ENCODE results near the gene KRT2. TPM values are rescaled to one million over a fixed set of nuclear protein-coding genes. Genes with fewer than 3 reads are reported as not detected.

KRT2 gene
- polyA plus RNA-seq, 2 of the 4 experiments (the other 2 are of a cell fraction): 0.09 TPM; not detected in 1

DNA sequence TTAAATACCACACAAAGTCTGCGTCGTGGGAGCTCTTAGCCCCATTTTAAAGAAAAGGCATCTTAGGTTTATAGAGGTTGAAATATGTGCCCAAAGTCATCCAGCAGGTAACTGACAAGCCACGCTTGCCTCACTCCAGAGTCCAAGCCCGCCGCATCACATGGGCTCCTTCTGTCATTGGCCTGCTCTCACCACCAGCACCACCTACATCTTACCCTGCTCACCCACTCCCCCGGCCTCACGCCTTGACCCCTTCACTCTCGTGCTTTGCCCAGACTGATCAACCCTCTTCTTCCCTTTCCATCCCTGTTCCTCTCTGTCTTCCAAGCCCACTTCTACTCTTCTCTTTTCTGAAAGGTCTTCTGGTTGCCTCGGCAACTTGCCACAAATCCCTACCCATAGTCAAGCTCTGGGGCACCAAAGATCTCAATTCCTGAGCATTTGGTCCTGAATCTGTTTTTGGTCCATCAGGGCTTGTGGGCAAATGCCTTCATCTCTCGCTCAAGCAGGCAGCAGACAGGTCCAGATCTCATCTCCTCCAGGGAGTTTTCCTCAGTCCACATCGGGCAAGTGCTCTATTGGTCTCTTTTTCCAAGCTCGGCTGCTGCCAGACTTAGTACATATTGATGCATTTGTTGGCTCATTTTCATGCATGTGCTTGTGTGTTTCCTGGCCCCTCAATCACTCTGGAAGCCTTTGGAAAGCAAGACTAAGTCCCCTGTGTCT, 31.7 kb upstream of the KRT2 start:
- H3K4me3 ChIP-seq: no peak overlapping the region
- H3K9me3 ChIP-seq: no peaks in the 10 kb centered on the region
- H3K4me1 ChIP-seq: no peaks in the 10 kb centered on the region
- CTCF ChIA-PET: interaction anchor here (1.4 kb wide), 2 partner anchors 13 to 24 kb away, joined by 3 to 4 read pairs; no protein-coding TSS in a partner anchor
- FAIRE-seq: no peak
- no peak overlapping the region for H3K4me2 ChIP-seq
- 68% methylated on average over 12 of the region's 12 CpGs for WGBS (ENCODE audit: missing lambda C conversion rate)
- ATAC-seq: no peak
- DNase-seq (ENCODE audit: low read depth in 1 of 2, low spot score in 1 of 2): no peak
- no peak overlapping the region for H3K27ac ChIP-seq
- TF ChIP-seq, protein P1, sequence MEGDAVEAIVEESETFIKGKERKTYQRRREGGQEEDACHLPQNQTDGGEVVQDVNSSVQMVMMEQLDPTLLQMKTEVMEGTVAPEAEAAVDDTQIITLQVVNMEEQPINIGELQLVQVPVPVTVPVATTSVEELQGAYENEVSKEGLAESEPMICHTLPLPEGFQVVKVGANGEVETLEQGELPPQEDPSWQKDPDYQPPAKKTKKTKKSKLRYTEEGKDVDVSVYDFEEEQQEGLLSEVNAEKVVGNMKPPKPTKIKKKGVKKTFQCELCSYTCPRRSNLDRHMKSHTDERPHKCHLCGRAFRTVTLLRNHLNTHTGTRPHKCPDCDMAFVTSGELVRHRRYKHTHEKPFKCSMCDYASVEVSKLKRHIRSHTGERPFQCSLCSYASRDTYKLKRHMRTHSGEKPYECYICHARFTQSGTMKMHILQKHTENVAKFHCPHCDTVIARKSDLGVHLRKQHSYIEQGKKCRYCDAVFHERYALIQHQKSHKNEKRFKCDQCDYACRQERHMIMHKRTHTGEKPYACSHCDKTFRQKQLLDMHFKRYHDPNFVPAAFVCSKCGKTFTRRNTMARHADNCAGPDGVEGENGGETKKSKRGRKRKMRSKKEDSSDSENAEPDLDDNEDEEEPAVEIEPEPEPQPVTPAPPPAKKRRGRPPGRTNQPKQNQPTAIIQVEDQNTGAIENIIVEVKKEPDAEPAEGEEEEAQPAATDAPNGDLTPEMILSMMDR (IDR thresholded peaks at IDR 0.05): no peak
- TF ChIP-seq TFCP2L1 (CRISPR knock-in tag; IDR thresholded peaks at IDR 0.05): no peak
- no peak for TF ChIP-seq CEBPB (IDR thresholded peaks at IDR 0.05)
- TF ChIP-seq MAZ (IDR thresholded peaks at IDR 0.05; ENCODE audit: borderline replicate concordance, low read depth, low read length): no peak
- no peak for TF ChIP-seq SMC3 (IDR thresholded peaks at IDR 0.05)
- no peak for TF ChIP-seq ESRRA (IDR thresholded peaks at IDR 0.05; ENCODE audit: borderline replicate concordance, low read length)
- no peak for TF ChIP-seq CHD4 (IDR thresholded peaks at IDR 0.05; ENCODE audit: borderline replicate concordance)
- POLR2A ChIA-PET: no interaction called here

DNA sequence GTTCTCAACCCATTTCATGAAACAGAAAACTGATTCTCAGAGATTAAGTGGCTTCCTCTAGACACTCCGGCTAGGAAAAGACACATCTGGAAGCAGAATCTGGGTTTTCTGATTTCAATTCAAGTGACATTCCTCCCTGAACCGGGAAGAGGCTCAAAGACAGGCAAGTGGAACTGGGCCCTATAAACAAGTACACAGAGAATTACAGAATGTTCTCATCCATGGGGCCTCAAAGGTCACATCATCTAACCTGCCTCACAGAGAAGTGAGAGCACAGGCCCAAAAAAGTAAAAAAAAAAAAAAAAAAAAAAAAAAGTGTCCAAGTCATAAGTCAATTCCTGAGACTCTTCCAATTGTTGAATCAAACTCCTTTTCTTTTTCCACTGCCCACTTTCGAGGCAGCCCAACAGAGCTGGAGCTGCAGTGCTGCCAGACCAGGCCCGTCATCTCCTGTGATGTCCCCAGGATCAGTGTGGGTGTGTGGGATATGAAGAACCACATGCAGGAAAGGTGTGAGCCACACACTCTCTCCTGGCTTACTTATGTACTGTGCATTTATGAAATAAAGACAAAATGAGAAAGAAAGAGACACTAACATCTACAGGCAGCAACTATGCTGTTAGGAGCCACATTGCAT, 31.0 kb upstream of the KRT2 start:
- POLR2A ChIA-PET: no interaction called here
- WGBS (ENCODE audit: missing lambda C conversion rate): 53% methylated on average over 4 of the region's 4 CpGs
- TF ChIP-seq HDAC2 (IDR thresholded peaks at IDR 0.05) (no peak), RCOR1 (IDR thresholded peaks at IDR 0.05; ENCODE audit: low read depth, low read length) (no peak), EHMT2 (IDR thresholded peaks at IDR 0.05; ENCODE audit: low read depth) (no peak), CEBPB (IDR thresholded peaks at IDR 0.05) (no peak), KDM5A (IDR thresholded peaks at IDR 0.05) (no peak), MAZ (IDR thresholded peaks at IDR 0.05; ENCODE audit: borderline replicate concordance, low read depth, low read length) (no peak), HOXB5 (CRISPR knock-in tag; IDR thresholded peaks at IDR 0.05) (no peak), SMC3 (IDR thresholded peaks at IDR 0.05) (no peak), ESRRA (IDR thresholded peaks at IDR 0.05; ENCODE audit: borderline replicate concordance, low read length) (no peak), FOSL2 (IDR thresholded peaks at IDR 0.05) (no peak), FOSL2 (CRISPR knock-in tag; IDR thresholded peaks at IDR 0.05) (no peak), ZFP36 (IDR thresholded peaks at IDR 0.05; ENCODE audit: borderline replicate concordance, partially characterized antibody) (no peak), TP53 (CRISPR knock-in tag; IDR thresholded peaks at IDR 0.05) (no peak), ZC3H11A (IDR thresholded peaks at IDR 0.05) (no peak), NR3C1 (IDR thresholded peaks at IDR 0.05) (no peak)
- TF ChIP-seq, protein P2, sequence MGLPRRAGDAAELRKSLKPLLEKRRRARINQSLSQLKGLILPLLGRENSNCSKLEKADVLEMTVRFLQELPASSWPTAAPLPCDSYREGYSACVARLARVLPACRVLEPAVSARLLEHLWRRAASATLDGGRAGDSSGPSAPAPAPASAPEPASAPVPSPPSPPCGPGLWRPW (IDR thresholded peaks at IDR 0.05): no peak
- TF ChIP-seq, protein P3, sequence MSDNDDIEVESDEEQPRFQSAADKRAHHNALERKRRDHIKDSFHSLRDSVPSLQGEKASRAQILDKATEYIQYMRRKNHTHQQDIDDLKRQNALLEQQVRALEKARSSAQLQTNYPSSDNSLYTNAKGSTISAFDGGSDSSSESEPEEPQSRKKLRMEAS (IDR thresholded peaks at IDR 0.05): no peak
- CTCF ChIA-PET: interaction anchor here (1.4 kb wide), 2 partner anchors 12 to 24 kb away, joined by 3 to 4 read pairs; no protein-coding TSS in a partner anchor
- H3K9me3 ChIP-seq: no peaks in the 10 kb centered on the region
- H3K4me1 ChIP-seq: no peaks in the 10 kb centered on the region
- ATAC-seq (no peak), FAIRE-seq (no peak), DNase-seq (ENCODE audit: low read depth in 1 of 2, low spot score in 1 of 2) (no peak)
- H3K4me3 ChIP-seq: no peak overlapping the region
- no peak overlapping the region for H3K27ac ChIP-seq
- no peak overlapping the region for H3K4me2 ChIP-seq

DNA sequence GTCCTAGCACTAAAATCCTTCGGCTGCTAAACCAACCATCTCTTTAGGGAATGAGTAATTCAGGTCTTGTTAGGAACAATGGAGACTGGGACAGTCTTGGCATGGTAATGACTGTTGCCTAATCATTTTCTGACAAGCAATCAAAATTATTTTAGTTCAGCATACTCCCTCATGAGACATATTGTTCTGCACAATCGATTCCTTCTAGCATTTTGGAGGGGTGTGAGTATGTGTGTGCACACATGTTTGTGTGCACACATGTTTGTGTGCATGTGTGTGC, 30.3 kb upstream of the KRT2 start:
- Histone ChIP-seq H3K4me2 (no peak overlapping the region), H3K9me3 (no peaks in the 10 kb centered on the region), H3K4me3 (no peak overlapping the region), H3K4me1 (no peaks in the 10 kb centered on the region), H3K27ac (no peak overlapping the region)
- WGBS (ENCODE audit: missing lambda C conversion rate): 59% methylated on average over 2 of the region's 2 CpGs
- no peak for DNase-seq (ENCODE audit: low read depth in 1 of 2, low spot score in 1 of 2)
- ChIA-PET POLR2A (no interaction called here), CTCF (interaction anchor here (1.4 kb wide), 2 partner anchors 12 to 25 kb away, joined by 3 to 4 read pairs; no protein-coding TSS in a partner anchor)
- no peak for TF ChIP-seq NPAS2 (CRISPR knock-in tag; IDR thresholded peaks at IDR 0.05; ENCODE audit: borderline replicate concordance)
- TF ChIP-seq, protein P4, sequence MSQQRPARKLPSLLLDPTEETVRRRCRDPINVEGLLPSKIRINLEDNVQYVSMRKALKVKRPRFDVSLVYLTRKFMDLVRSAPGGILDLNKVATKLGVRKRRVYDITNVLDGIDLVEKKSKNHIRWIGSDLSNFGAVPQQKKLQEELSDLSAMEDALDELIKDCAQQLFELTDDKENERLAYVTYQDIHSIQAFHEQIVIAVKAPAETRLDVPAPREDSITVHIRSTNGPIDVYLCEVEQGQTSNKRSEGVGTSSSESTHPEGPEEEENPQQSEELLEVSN (IDR thresholded peaks at IDR 0.05; ENCODE audit: borderline replicate concordance, low read depth): no peak
- no peak for TF ChIP-seq NFE2L2 (conservative IDR thresholded peaks at IDR 0.05; ENCODE audit: low read length)
- TF ChIP-seq JUN (IDR thresholded peaks at IDR 0.05): no peak
- no peak for TF ChIP-seq ZNF302 (CRISPR knock-in tag; IDR thresholded peaks at IDR 0.05)
- no peak for TF ChIP-seq EHMT2 (IDR thresholded peaks at IDR 0.05; ENCODE audit: low read depth)
- no peak for TF ChIP-seq KDM1A (IDR thresholded peaks at IDR 0.05; ENCODE audit: low read depth)
- TF ChIP-seq, protein P5, sequence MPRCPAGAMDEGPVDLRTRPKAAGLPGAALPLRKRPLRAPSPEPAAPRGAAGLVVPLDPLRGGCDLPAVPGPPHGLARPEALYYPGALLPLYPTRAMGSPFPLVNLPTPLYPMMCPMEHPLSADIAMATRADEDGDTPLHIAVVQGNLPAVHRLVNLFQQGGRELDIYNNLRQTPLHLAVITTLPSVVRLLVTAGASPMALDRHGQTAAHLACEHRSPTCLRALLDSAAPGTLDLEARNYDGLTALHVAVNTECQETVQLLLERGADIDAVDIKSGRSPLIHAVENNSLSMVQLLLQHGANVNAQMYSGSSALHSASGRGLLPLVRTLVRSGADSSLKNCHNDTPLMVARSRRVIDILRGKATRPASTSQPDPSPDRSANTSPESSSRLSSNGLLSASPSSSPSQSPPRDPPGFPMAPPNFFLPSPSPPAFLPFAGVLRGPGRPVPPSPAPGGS (IDR thresholded peaks at IDR 0.05): no peak
- TF ChIP-seq SREBF2 (IDR thresholded peaks at IDR 0.05): no peak
- no peak for ATAC-seq
- FAIRE-seq: no peak
